ENCODE measurements around the gene YIPF6.
"Not testable (repeated sequence)": the region's sequence is repeated elsewhere in the genome, so short reads cannot be mapped to it uniquely, and the experiment has no call there.

YIPF6 gene

DNA sequence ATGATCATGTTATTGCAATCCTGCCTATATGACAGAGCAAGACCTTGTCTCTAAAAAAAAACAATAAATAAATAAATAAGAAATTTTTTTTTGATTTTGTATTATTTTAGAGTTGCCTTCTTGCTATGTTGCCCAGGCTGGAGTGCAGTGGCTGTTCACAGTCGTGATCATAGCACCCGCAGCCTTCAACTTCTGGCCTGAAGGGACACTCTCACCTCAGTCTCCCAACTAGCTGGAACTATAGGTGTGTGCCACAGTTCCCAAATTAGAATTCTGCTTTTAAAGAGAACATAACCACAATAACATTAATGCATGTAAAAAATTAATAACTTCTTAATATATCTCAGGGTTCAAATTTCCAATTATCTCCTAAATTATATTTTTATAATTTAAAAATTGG lies 7.8 kb downstream of the YIPF6 start:
- no peak for DNase-seq (ENCODE audit: low read depth)

GRCh38 chrX:68508799-68509198 lies 9.9 kb downstream of the YIPF6 start:
- no peak for DNase-seq (ENCODE audit: low read depth)

DNA sequence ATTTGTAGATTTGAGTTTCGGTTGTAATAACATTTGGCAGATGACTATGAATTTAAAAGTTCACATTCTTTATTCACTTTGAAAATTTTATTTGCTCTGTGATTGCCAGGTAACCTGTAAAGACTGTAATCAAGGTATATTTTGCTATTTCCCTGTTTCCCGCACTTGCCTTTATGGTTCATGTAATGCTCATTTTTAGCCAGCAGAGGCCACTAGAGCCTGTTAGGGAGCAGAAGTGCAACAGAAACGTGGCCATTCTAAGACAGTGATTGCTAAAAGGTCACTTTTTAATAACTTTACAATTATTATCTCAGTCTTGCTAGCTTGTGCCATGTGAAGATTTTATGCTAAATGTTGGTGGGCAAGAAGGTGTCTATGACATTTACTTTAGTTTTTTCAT lies 12.4 kb downstream of the YIPF6 start:
- no peak for DNase-seq (ENCODE audit: low read depth)

GRCh38 chrX:68524680-68525079 lies 25.8 kb downstream of the YIPF6 start:
- not testable (repeated sequence) for DNase-seq (ENCODE audit: low read depth)

GRCh38 chrX:68532831-68533533 lies 34.1 kb downstream of the YIPF6 start:
- DNase-seq (ENCODE audit: low read depth) = no peak

DNA sequence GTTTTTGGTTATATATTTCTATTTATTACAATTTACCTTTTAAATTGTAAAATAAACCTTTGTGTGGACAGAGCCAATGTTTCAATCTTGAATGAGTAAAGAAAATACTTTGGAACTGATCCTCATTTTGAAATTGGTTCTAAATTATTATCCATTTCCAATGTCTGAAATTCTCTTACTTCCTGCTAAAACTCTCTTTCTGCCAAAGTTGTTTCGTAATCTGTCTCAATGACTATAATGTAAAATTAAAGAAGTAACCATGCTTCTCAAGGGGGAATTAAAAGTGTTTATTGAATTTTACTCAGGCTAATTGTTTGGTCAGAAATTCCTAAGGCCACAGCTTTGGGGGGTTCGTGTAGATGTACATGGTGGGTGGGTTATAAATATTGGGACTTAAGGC lies 34.8 kb downstream of the YIPF6 start:
- DNase-seq (ENCODE audit: low read depth) = no peak

DNA sequence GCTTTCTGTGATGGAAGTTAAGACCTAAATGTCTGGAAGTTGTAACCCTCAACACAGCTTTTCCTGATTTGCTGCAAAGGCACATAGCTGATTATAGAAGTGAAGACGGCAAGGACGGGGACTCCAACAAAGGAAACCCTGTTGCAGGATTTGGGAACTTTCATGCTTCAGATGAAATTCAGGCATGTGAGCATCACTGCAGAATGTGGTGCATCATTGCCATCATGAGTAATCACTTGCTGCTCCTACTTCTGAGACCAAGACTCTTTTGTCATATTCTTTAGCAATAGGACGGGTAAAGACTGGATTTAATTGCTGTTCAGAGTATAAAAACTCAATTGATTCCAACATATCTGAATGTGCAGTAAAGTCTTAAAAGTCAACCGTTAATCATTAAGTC lies 35.8 kb downstream of the YIPF6 start:
- no peak for DNase-seq (ENCODE audit: low read depth)

DNA sequence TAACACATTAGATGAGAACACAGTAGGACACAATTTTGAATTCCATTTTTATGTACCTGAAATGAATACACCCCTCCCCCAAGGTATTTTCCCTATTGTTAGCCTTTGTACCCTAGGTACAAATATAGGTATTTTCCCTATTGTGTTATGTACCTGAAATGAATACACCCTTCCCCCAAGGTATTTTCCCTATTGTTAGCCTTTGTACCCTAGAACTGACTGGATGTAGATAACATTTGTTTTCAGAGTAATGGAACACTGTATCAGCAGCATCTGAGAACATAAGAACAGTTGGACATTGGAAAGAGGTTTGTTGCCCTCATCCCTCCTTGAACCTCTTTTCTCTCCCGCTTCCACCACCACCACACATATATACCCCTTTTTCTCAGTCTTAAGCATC lies 37.6 kb downstream of the YIPF6 start:
- DNase-seq (ENCODE audit: low read depth) = no peak

DNA sequence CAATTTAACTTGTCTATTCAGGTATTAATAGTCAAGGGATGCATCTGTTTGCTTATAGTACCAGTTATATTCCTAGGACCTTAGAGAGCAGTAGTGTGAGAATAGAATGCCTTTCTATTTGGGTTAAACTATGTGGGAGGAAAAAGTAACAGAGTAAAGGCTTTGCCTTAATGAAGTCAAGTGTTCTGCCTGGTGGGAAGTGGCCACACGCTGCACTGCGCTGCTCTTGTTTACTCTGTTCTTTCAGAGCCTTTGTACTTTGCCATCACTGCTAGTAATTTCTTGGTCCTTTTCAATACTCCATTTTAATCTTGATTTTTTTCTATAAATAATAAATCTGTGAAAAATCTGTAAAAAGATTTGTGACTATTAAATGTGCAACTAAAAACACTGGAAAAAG lies 38.0 kb downstream of the YIPF6 start:
- no peak for DNase-seq (ENCODE audit: low read depth)

GRCh38 chrX:68550193-68550592 lies 51.3 kb downstream of the YIPF6 start:
- no peak for DNase-seq (ENCODE audit: low read depth)

GRCh38 chrX:68556036-68556435 lies 57.2 kb downstream of the YIPF6 start:
- no peak for DNase-seq (ENCODE audit: low read depth)

- DNase-seq (ENCODE audit: low read depth) = not testable (repeated sequence)
Measured at GRCh38 chrX:68557126-68557525, 58.3 kb downstream of the YIPF6 start.

DNA sequence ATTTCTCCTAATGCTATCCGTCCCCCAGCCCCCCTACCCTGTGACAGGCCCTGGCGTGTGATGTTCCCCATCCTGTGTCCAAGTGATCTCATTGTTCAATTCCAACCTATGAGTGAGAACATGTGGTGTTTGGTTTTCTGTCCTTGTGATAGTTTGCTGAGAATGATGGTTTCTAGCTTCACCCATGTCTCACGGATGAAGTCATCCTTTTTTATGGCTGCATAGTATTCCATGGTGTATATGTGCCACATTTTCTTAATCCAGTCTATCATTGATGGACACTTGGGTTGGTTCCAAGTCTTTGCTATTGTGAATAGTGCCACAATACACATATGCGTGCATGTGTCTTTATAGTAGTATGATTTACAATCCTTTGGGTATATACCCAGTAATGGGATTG lies 61.1 kb downstream of the YIPF6 start:
- DNase-seq (ENCODE audit: low read depth) = not testable (repeated sequence)

GRCh38 chrX:68568136-68568535 lies 69.3 kb downstream of the YIPF6 start:
- no peak for DNase-seq (ENCODE audit: low read depth)

- no peak for DNase-seq (ENCODE audit: low read depth)
Measured at GRCh38 chrX:68570598-68570997, 71.7 kb downstream of the YIPF6 start.

DNA sequence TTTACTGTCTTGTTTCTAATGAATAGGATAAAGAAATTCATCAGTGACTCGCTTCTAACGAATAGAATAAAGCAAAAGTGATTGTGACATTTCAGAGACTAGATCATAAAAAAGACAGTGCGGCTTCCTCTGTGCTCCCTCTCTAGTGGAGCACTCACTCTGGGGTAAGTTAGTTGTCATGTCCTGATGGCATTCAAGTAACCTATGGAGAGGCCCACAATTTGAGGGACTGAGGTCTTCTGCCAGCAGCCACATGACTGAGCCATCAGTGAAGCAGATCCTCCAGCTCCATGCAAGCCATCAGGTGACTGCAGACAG lies 72.4 kb downstream of the YIPF6 start:
- DNase-seq (ENCODE audit: low read depth) = no peak

GRCh38 chrX:68571610-68572311 lies 72.9 kb downstream of the YIPF6 start:
- DNase-seq (ENCODE audit: low read depth) = no peak

GRCh38 chrX:68574240-68574639 lies 75.4 kb downstream of the YIPF6 start:
- no peak for DNase-seq (ENCODE audit: low read depth)

DNA sequence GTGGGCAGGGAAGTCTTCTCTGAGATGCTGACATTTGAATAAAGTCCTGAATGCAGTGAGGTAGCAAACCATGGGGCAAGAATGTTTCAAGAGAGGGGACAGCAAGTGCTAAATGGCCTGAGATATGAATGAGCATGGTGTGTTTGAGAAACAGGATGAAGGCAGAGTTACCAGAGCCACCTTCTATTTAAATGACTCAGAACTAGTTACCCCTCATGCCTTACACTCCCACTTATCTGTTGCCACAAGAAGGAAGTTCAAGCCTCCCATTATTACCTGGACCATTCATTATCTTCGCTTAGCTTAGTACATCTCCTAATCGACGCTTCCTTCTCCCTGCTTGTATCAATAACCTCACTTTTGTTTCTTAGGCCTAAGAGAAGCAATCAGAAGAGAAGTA lies 81.0 kb downstream of the YIPF6 start:
- DNase-seq (ENCODE audit: low read depth) = no peak

DNA sequence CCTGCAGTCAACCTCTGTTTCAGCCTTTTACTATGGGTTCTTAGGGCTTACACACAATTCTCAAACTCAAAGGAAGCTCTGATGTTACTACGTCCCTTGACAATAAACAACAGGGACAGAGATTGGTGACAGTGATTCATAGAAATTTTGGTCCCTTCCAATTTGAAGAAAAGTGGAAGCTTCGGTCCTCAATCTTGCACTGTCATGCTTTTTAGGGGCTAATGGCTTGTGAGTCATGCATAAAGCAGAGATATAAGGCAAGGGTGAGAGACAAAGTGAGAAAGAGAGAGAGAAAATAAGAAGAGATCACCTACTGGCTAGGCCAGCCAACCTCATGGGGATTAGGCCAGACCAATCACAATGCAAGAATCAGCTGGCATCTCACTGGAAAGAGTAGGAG lies 85.4 kb downstream of the YIPF6 start:
- DNase-seq (ENCODE audit: low read depth) = no peak

All from CMK (cell line).